ENCODE measurements around the gene DAD1. TPM values are rescaled to one million over a fixed set of nuclear protein-coding genes. Genes with fewer than 3 reads are reported as not detected.

The DAD1 gene
- total RNA-seq, 2 donors from 2014 or later = 250 to 251 TPM

DNA sequence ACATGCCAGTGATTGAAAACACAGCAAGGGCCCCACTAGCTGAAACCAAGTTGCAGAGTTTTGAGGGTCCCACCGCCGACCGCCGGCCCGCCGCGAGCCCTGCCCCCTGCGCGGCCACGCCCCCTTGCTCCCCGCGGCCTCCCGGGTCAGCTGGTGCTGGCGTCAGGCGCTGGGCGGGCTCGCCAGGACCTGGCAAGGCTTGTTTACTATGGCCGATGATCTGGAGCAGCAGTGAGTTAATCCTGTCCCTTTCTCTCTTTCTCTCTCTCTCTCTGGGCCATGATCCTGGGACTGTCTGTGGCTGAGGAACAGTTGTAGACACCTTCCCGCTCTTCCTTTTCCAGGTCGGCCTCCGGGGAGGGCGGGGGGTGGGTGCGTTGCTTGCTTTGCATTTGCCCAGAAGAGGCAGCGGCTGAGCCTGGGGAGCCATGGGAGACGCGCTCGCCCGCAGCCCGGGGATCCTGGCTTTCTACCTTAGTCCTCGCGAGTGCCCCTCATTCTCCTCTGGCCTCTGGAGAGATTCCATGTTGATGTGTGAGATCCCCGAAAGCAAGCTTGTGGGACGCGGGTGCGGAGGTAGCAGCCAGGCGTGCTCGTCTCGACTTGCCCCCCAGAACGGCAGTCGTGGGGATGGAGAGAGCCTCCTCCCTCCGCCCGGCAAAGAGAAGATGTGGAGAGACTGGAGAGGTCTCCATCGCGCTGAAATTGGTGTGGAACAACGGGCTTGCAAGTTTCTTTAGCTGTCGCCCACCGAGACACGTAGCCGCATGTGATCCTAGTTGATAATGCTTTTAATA, 9.3 kb upstream of the DAD1 start, which contains the start of gene ABHD4:
TSS of gene ABHD4 (plus strand) at position 202 of the 797 bp plus-strand sequence. CDS start at position 209, 7 bp downstream.
- peak; percentile 84 for DNase-seq (ENCODE audit: low spot score)
- Histone ChIP-seq H3K9me3 (no peaks in the 10 kb centered on the region), H3K4me1 (peaks cover 0 to 17% of the 10 kb centered on the region in 2 donors), H3K4me3 (peak within 1 kb of the TSS; percentile 82 to 83), H3K27ac (peak within 1 kb of the TSS; percentile 90 to 94), H3K27me3 (no peaks in the 10 kb centered on the region), H3K36me3 (peaks cover 17% of the 10 kb centered on the region)
- TF ChIP-seq, protein P1, sequence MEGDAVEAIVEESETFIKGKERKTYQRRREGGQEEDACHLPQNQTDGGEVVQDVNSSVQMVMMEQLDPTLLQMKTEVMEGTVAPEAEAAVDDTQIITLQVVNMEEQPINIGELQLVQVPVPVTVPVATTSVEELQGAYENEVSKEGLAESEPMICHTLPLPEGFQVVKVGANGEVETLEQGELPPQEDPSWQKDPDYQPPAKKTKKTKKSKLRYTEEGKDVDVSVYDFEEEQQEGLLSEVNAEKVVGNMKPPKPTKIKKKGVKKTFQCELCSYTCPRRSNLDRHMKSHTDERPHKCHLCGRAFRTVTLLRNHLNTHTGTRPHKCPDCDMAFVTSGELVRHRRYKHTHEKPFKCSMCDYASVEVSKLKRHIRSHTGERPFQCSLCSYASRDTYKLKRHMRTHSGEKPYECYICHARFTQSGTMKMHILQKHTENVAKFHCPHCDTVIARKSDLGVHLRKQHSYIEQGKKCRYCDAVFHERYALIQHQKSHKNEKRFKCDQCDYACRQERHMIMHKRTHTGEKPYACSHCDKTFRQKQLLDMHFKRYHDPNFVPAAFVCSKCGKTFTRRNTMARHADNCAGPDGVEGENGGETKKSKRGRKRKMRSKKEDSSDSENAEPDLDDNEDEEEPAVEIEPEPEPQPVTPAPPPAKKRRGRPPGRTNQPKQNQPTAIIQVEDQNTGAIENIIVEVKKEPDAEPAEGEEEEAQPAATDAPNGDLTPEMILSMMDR (IDR thresholded peaks at IDR 0.05) = no peak

DNA sequence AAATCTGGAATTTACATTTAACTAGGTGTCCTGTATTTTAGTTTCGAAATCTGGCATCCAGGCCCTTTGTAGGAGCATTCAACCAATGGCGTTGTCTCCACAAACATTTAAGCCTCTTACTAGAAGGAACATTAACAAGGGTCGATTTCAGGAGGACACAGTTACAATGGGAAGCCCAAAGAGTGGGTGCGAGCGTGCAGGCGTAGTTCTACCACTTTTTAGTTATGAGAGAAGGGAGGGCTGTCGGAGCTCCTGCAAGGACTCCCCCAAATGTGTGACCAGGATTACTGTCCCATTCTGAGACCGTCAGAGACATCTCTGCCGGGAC, 8.7 kb upstream of the DAD1 start:
- DNase-seq (ENCODE audit: low spot score) = no peak
- H3K27me3 ChIP-seq = no peaks in the 10 kb centered on the region
- TF ChIP-seq, protein P1 (IDR thresholded peaks at IDR 0.05) = no peak
- peaks cover 11% of the 10 kb centered on the region for H3K36me3 ChIP-seq
- H3K9me3 ChIP-seq = no peaks in the 10 kb centered on the region
- H3K4me1 ChIP-seq = peaks cover 0 to 17% of the 10 kb centered on the region in 2 donors
- H3K27ac ChIP-seq = peak overlapping the region; percentile 90 to 94
- H3K4me3 ChIP-seq = peak overlapping the region; percentile 82 to 83

DNA sequence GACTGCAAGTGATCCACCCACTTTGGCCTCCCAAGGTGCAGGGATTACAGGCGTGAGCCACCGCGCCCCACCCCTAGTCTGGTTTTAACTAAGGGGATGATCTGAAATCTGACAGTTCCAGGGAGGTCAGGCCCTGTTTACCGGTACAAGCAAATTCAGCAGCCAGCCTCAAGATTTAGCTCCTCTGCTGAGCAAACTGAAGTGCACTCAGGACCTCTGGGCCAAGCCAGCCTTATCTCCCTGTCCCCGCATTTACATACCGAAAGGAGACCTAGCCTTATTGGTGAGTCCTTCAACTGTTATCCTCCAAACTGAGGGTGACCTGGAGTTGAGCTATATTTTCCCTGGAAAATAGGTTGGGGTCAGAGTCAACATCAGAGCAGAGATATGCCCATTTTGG, 8.2 kb upstream of the DAD1 start:
- DNase-seq (ENCODE audit: low spot score) = no peak
- H3K27me3 ChIP-seq = no peaks in the 10 kb centered on the region
- H3K4me1 ChIP-seq = peaks cover 0 to 17% of the 10 kb centered on the region in 2 donors
- peaks cover 6% of the 10 kb centered on the region for H3K36me3 ChIP-seq
- H3K9me3 ChIP-seq = no peaks in the 10 kb centered on the region
- no peak overlapping the region for H3K27ac ChIP-seq
- TF ChIP-seq, protein P1 (IDR thresholded peaks at IDR 0.05) = no peak
- peak overlapping the region in 1 of 2 donors; percentile 83 for H3K4me3 ChIP-seq

DNA sequence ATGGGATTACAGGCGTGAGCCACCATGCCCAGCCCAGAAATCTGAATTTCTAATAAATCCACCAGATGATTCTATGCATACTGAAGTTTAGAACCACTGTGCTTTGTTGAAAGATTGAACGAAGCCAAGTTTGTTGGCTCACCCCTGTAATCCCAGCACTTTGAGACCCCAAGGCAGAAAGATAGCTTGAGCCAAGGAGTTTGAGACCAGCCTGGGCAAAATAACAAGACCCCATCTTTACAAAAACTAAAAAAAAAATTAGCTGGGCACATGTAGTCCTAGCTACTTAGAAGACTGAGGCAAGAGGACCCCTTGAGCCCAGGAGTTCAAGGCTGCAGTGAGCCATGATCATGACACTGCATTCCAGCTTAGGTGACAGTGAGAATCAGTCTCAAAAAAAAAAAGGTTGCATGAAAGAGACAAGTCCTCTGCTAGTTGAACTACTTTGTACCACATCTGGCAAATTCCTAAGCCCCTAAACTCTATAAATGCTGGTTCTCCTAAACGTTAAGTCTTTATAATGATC, 7.4 kb upstream of the DAD1 start:
- TF ChIP-seq, protein P1 (IDR thresholded peaks at IDR 0.05) = no peak
- Histone ChIP-seq H3K36me3 (no peaks in the 10 kb centered on the region), H3K9me3 (no peaks in the 10 kb centered on the region), H3K27ac (no peak overlapping the region), H3K4me1 (peaks cover 0 to 17% of the 10 kb centered on the region in 2 donors), H3K4me3 (no peak overlapping the region), H3K27me3 (no peaks in the 10 kb centered on the region)
- DNase-seq (ENCODE audit: low spot score) = no peak

DNA sequence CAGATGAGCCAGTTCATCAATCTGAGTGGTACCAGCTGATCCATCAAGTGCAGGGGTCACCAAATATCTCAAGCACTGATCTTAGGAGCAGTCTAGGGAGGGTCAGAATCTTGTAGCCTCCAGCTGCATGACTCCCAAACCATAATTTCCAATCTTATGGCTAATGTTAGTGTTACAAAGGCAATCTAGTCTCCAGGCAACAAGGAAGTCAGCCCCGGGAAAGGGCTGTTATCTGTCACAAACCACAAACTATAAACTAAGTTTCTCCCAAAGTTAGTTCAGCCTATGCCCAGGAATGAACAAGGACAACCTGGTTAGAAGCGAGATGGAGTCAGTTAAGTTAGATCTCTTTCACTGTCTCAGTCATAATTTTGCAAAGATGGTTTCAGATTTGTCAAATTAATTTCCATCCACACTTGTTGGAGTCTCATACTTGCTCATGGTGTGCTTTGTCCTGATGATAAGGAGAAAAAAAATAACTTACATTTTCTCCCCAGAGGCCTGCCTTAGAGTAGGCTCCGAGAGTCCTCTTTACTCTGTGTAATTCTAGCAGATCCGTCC, 5.2 kb upstream of the DAD1 start:
- TF ChIP-seq, protein P1 (IDR thresholded peaks at IDR 0.05) = no peak
- no peak overlapping the region for H3K27ac ChIP-seq
- H3K36me3 ChIP-seq = no peaks in the 10 kb centered on the region
- DNase-seq (ENCODE audit: low spot score) = no peak
- no peak overlapping the region for H3K4me3 ChIP-seq
- peaks cover 0 to 16% of the 10 kb centered on the region in 2 donors for H3K4me1 ChIP-seq
- no peaks in the 10 kb centered on the region for H3K27me3 ChIP-seq
- no peaks in the 10 kb centered on the region for H3K9me3 ChIP-seq
